ENCODE measurements around the gene ELF5. TPM values are rescaled to one million over a fixed set of nuclear protein-coding genes. Genes with fewer than 3 reads are reported as not detected.

Gene ELF5
- polyA plus RNA-seq, 1 experiment, result not detected

- Histone ChIP-seq H3K27me3 (ENCODE audit: control insufficient read depth, insufficient read depth, low read length) (no peaks in the 10 kb centered on the region), H3K27ac (ENCODE audit: low read depth, low read length) (no peak overlapping the region), H3K4me3 (ENCODE audit: low read depth, low read length) (no peak overlapping the region), H3K9me3 (ENCODE audit: control insufficient read depth, insufficient read depth, low read length) (no peaks in the 10 kb centered on the region; the same call in 1 of the 2 replicates)
- CTCF ChIA-PET, result interaction anchor here (1.9 kb wide), 1 partner anchor 33 kb away, joined by 10 read pairs; no protein-coding TSS in a partner anchor
- POLR2A ChIA-PET, result interaction anchor here (0.6 kb wide), 1 partner anchor 41 kb away, joined by 4 read pairs; no protein-coding TSS in a partner anchor
- no peak for DNase-seq (ENCODE audit: low read depth, low spot score)
- TF ChIP-seq, protein P1, sequence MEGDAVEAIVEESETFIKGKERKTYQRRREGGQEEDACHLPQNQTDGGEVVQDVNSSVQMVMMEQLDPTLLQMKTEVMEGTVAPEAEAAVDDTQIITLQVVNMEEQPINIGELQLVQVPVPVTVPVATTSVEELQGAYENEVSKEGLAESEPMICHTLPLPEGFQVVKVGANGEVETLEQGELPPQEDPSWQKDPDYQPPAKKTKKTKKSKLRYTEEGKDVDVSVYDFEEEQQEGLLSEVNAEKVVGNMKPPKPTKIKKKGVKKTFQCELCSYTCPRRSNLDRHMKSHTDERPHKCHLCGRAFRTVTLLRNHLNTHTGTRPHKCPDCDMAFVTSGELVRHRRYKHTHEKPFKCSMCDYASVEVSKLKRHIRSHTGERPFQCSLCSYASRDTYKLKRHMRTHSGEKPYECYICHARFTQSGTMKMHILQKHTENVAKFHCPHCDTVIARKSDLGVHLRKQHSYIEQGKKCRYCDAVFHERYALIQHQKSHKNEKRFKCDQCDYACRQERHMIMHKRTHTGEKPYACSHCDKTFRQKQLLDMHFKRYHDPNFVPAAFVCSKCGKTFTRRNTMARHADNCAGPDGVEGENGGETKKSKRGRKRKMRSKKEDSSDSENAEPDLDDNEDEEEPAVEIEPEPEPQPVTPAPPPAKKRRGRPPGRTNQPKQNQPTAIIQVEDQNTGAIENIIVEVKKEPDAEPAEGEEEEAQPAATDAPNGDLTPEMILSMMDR (IDR thresholded peaks at IDR 0.05; ENCODE audit: low read depth, low read length), result no peak
Observed at GRCh38 chr11:34459507-34460162, 54.0 kb downstream of the ELF5 start.

- TF ChIP-seq, protein P1 (IDR thresholded peaks at IDR 0.05; ENCODE audit: low read depth, low read length), result no peak
- no peaks in the 10 kb centered on the region; the same call in 1 of the 2 replicates for H3K9me3 ChIP-seq (ENCODE audit: control insufficient read depth, insufficient read depth, low read length)
- POLR2A ChIA-PET, result no interaction called here
- no peak for DNase-seq (ENCODE audit: low read depth, low spot score)
- CTCF ChIA-PET, result interaction anchor here (1.9 kb wide), 1 partner anchor 34 kb away, joined by 10 read pairs; no protein-coding TSS in a partner anchor
- H3K4me3 ChIP-seq (ENCODE audit: low read depth, low read length), result no peak overlapping the region
- no peaks in the 10 kb centered on the region for H3K27me3 ChIP-seq (ENCODE audit: control insufficient read depth, insufficient read depth, low read length)
- no peak overlapping the region for H3K27ac ChIP-seq (ENCODE audit: low read depth, low read length)
Observed at GRCh38 chr11:34458525-34458924, 55.1 kb downstream of the ELF5 start.

DNA sequence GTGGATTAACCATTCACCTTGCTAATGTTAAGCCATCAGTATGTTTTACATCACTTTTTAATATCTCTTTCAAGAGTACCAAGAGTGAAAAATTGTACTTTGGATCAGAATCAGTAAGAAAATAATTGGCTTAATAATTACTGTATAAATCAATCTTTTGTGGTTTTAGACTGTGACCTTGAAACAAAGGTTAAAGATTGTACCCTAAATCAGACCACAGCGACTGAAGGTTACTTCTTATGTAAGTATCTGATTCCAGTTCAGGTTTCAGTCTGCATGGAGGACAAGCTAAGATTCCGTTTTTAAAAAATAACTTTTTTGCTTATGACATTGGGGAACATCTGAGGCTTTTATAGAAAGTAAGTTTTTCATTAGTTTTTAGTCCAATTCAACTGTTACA is 56.0 kb downstream of the ELF5 start:
- DNase-seq (ENCODE audit: low read depth, low spot score), result no peak
- Histone ChIP-seq H3K27me3 (ENCODE audit: control insufficient read depth, insufficient read depth, low read length) (no peaks in the 10 kb centered on the region), H3K9me3 (ENCODE audit: control insufficient read depth, insufficient read depth, low read length) (no peaks in the 10 kb centered on the region; the same call in 1 of the 2 replicates), H3K4me3 (ENCODE audit: low read depth, low read length) (no peak overlapping the region), H3K27ac (ENCODE audit: low read depth, low read length) (no peak overlapping the region)
- ChIA-PET CTCF (no interaction called here), POLR2A (no interaction called here)
- TF ChIP-seq, protein P1 (IDR thresholded peaks at IDR 0.05; ENCODE audit: low read depth, low read length), result no peak

GRCh38 chr11:34454308-34455032 is 59.1 kb downstream of the ELF5 start:
- H3K9me3 ChIP-seq (ENCODE audit: control insufficient read depth, insufficient read depth, low read length), result no peaks in the 10 kb centered on the region
- POLR2A ChIA-PET, result no interaction called here
- H3K4me3 ChIP-seq (ENCODE audit: low read depth, low read length), result no peak overlapping the region
- no peaks in the 10 kb centered on the region for H3K27me3 ChIP-seq (ENCODE audit: control insufficient read depth, insufficient read depth, low read length)
- CTCF ChIA-PET, result interaction anchor here (1.0 to 1.1 kb wide), 3 partner anchors 38 to 58 kb away, joined by 3 to 4 read pairs (median 3); no protein-coding TSS in a partner anchor
- no peak for DNase-seq (ENCODE audit: low read depth, low spot score)
- TF ChIP-seq, protein P1 (IDR thresholded peaks at IDR 0.05; ENCODE audit: low read depth, low read length), result no peak
- H3K27ac ChIP-seq (ENCODE audit: low read depth, low read length), result no peak overlapping the region

DNA sequence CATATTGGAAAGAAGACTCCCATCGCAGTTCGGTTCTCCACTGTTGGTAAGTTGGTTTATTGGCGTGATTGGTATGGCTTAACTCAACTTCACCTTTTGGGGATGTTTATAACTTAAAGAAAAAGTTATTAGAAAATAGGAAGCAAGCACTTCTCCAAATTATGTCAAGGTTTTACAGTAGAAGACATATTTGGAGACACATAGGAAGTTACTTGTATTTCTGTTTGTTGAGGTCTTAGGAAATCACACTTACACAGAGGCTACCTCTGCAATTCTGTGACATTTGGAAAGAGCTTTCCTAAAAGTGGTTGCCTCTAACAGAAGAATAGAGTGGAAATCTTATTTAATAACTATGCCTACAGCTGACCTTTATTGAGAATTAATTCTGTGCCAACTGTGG is 62.5 kb downstream of the ELF5 start:
- TF ChIP-seq, protein P1 (IDR thresholded peaks at IDR 0.05; ENCODE audit: low read depth, low read length), result no peak
- DNase-seq (ENCODE audit: low read depth, low spot score), result no peak
- Histone ChIP-seq H3K27me3 (ENCODE audit: control insufficient read depth, insufficient read depth, low read length) (no peaks in the 10 kb centered on the region), H3K9me3 (ENCODE audit: control insufficient read depth, insufficient read depth, low read length) (no peaks in the 10 kb centered on the region), H3K27ac (ENCODE audit: low read depth, low read length) (no peak overlapping the region), H3K4me3 (ENCODE audit: low read depth, low read length) (no peak overlapping the region)
- POLR2A ChIA-PET, result no interaction called here
- CTCF ChIA-PET, result interaction anchor here (1.2 kb wide), 1 partner anchor 17 kb away, joined by 4 read pairs; no protein-coding TSS in a partner anchor

All from AG04450 (cell line).